Trophoblast cell (in vitro differentiated cells and primary cell): ENCODE results near the gene PPP2R1B. TPM values are rescaled to one million over a fixed set of nuclear protein-coding genes. Genes with fewer than 3 reads are reported as not detected.

Experiments used
- DNase-seq, 2 donors: peaks; one replicate each; pipeline ENCODE4 v3.0.0-alpha.2; 2016
- H2AFZ ChIP-seq: 2 replicates; pipeline ENCODE4 v1.6.1; 2013; ENCODE audit warnings: low read length, moderate library complexity, mild to moderate bottlenecking; ENCODE audit not compliant: insufficient read depth, poor library complexity
- H2AK5ac ChIP-seq: 2 replicates; pipeline ENCODE4 v1.6.1; 2013; ENCODE audit warnings: mild to moderate bottlenecking, low read length
- H2BK120ac ChIP-seq: 2 replicates; pipeline ENCODE4 v1.6.1; 2013; ENCODE audit warnings: low read length, mild to moderate bottlenecking, moderate library complexity; ENCODE audit not compliant: insufficient read depth, poor library complexity
- H2BK12ac ChIP-seq: 2 replicates; pipeline ENCODE4 v1.6.1; 2013; ENCODE audit warnings: mild to moderate bottlenecking, low read length, moderate library complexity
- H2BK5ac ChIP-seq: 2 replicates; pipeline ENCODE4 v1.6.1; 2013; ENCODE audit warnings: low read length, low read depth, moderate library complexity, mild to moderate bottlenecking; ENCODE audit not compliant: poor library complexity
- H3K14ac ChIP-seq: 2 replicates; pipeline ENCODE4 v1.6.1; 2013; ENCODE audit warnings: mild to moderate bottlenecking, low read length
- H3K18ac ChIP-seq: 2 replicates; pipeline ENCODE4 v1.6.1; 2013; ENCODE audit warnings: mild to moderate bottlenecking, low read length
- H3K23ac ChIP-seq: 2 replicates; pipeline ENCODE4 v1.6.1; 2013; ENCODE audit warnings: low read length
- H3K27ac ChIP-seq: 2 replicates; pipeline ENCODE4 v1.5.1; 2013; ENCODE audit warnings: low read depth, mild to moderate bottlenecking, inconsistent platforms, low read length, moderate library complexity
- H3K27me3 ChIP-seq: 2 replicates; pipeline ENCODE4 v1.6.1; 2013; ENCODE audit warnings: inconsistent platforms, mild to moderate bottlenecking, low read length, moderate library complexity; ENCODE audit not compliant: insufficient read depth
- H3K36me3 ChIP-seq, 2 experiments: 1 replicate in 1 of 2; 2 replicates in 1 of 2; pipeline ENCODE4 v1.6.1; 2013; ENCODE audit warnings: low read length in 2 of 2, mild to moderate bottlenecking in 2 of 2, moderate library complexity in 1 of 2; ENCODE audit not compliant: insufficient read depth in 2 of 2, control insufficient read depth in 1 of 2
- H3K4ac ChIP-seq: 2 replicates; pipeline ENCODE4 v1.6.1; 2013; ENCODE audit warnings: low read depth, mild to moderate bottlenecking, low read length, moderate library complexity
- H3K4me1 ChIP-seq, 2 experiments: 1 replicate in 1 of 2; 2 replicates in 1 of 2; pipeline ENCODE4 v1.6.1; 2013; ENCODE audit warnings: low read length in 2 of 2, mild to moderate bottlenecking in 2 of 2, moderate library complexity in 1 of 2; ENCODE audit not compliant: insufficient read depth in 2 of 2, control insufficient read depth in 1 of 2
- H3K4me2 ChIP-seq: 2 replicates; pipeline ENCODE4 v1.6.1; 2013; ENCODE audit warnings: inconsistent platforms, mild to moderate bottlenecking, low read length, moderate library complexity
- H3K4me3 ChIP-seq: 2 replicates; pipeline ENCODE4 v1.5.1; 2013; ENCODE audit warnings: mild to moderate bottlenecking, low read depth, low read length, inconsistent platforms
- H3K79me1 ChIP-seq: one replicate; pipeline ENCODE4 v1.6.1; 2013; ENCODE audit warnings: low read length
- H3K79me2 ChIP-seq: 2 replicates; pipeline ENCODE4 v1.6.1; 2013; ENCODE audit warnings: low read length, mild to moderate bottlenecking; ENCODE audit not compliant: control insufficient read depth, insufficient read depth, poor library complexity
- H3K9ac ChIP-seq: 2 replicates; pipeline ENCODE4 v1.6.1; 2013; ENCODE audit warnings: mild to moderate bottlenecking, low read length
- H3K9me3 ChIP-seq: 2 replicates; pipeline ENCODE4 v1.6.1; 2013; ENCODE audit warnings: low read depth, mild to moderate bottlenecking, control low read depth, inconsistent platforms, low read length; ENCODE audit not compliant: insufficient read depth
- H4K12ac ChIP-seq: 2 replicates; pipeline ENCODE4 v1.6.1; 2013; ENCODE audit warnings: low read depth, mild to moderate bottlenecking, low read length, moderate library complexity
- H4K8ac ChIP-seq: 2 replicates; pipeline ENCODE4 v1.6.1; 2013; ENCODE audit warnings: low read depth, mild to moderate bottlenecking, low read length, moderate library complexity
- H4K91ac ChIP-seq: one replicate; pipeline ENCODE4 v1.6.1; 2013; ENCODE audit warnings: low read depth, mild to moderate bottlenecking, low read length, moderate library complexity
- WGBS: extraction: QIAGEN DNeasy Blood & Tissue Kit; methylation state at CpG from one replicate; pipeline ENCODE4 v1.1.7; 2013; ENCODE audit warnings: missing lambda C conversion rate; ENCODE audit not compliant: insufficient read length, insufficient coverage; ENCODE audit errors: extremely low coverage; 5-methylcytosine and 5-hydroxymethylcytosine counted together
- polyA plus RNA-seq: library from polyadenylated mRNA; stranded (reverse); fragments of 200-250 nt; gene quantifications from 2 replicates; pipeline ENCODE4 v1.2.3, GENCODE V29; 2013

Gene PPP2R1B
- 17.9 and 18.6 TPM in 2 replicates for polyA plus RNA-seq

DNA sequence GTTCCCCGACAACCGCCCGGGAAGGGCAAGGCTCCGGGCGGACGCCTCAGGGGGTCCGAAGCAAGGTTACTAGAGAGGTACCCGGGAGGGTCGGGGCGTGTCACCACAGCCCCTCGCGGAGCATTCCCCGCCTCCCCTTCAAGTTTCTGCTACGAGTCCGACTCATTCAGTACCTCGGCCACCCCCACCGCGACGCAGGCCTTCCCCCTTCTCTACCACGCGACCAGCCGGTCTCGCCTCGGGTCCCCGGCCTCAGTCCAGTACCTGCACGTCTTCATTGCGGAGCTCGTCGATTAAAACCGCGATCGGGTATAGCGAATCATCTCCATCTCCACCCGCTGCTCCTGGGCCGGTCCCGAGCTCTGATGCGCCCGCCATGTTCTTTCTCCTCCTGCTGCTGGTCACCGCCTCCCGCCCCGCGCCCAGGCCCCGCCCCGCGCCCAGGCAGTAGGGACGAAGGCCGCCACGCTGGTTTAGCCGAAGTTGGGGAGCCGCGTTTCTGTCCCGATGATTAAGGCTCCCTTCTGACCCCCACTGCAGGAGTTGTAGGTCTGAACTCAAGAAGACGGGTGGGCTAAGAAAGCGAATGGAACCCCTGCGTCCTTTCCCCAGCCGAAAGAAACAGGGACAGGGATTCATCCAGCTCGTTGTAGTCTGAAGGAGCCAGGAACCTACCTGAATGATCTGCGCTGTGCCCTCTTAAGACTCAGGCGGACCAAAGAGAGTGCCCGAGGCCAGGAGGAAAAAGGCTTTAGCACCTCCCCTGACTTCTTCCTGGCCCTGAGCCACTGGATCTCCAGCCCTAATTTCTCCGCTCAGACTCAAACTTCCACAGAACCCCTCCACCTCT is at the start of gene PPP2R1B:
TSS of gene PPP2R1B (minus strand) at position 406 of the 850 bp plus-strand sequence. CDS start at position 378, 28 bp downstream.
- Histone ChIP-seq H2BK12ac (peak within 1 kb of the TSS; percentile 79), H2AFZ (peak within 1 kb of the TSS; percentile 98), H2AK5ac (no peak within 1 kb of the TSS), H3K79me2 (peaks cover 8% of the 10 kb centered on the region), H3K27ac (peak within 1 kb of the TSS; percentile 81), H2BK120ac (peak within 1 kb of the TSS; percentile 75), H3K4me1 (peaks cover 0 to 2% of the 10 kb centered on the region in 2 experiments), H4K91ac (peak within 1 kb of the TSS; percentile 87), H4K8ac (peak within 1 kb of the TSS; percentile 98), H3K14ac (peak within 1 kb of the TSS; percentile 92), H3K27me3 (no peaks in the 10 kb centered on the region), H3K18ac (peak within 1 kb of the TSS; percentile 98), H3K4me3 (peak within 1 kb of the TSS; percentile 95), H2BK5ac (peak within 1 kb of the TSS; percentile 97), H4K12ac (peak within 1 kb of the TSS; percentile 98), H3K23ac (no peak within 1 kb of the TSS), H3K4me2 (peak within 1 kb of the TSS; percentile 97), H3K79me1 (peaks cover 9% of the 10 kb centered on the region), H3K9ac (peak within 1 kb of the TSS; percentile 88), H3K9me3 (no peaks in the 10 kb centered on the region), H3K4ac (peak within 1 kb of the TSS; percentile 92), H3K36me3 (peaks cover 7 to 19% of the 10 kb centered on the region in 2 experiments)
- peak; percentile 59 to 77 for DNase-seq
- WGBS, result no CpG with 5 or more reads among the region's 61 CpGs

DNA sequence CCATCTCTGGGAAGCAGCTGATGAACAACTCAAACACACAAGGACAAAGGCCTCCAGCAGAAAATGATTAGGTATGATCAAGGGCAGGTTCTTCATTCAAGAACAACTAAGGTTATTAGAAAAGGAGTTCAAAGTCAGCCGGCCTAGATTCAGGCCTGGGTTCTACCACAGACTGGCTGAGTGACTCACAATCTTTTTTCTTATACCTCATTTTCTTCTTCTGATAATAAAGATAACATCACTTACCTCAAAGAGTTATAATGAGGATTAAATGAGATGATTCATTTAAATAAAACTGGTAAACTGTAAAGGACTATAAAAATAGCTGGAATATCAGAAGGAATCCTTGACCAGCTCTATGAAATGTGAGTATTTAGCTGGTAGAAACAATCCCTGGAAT is 49.3 kb upstream of the PPP2R1B start:
- no peak overlapping the region for H4K12ac ChIP-seq
- no peak overlapping the region for H3K4me2 ChIP-seq
- no peak overlapping the region for H2AFZ ChIP-seq
- no peak overlapping the region for H2BK120ac ChIP-seq
- H3K79me2 ChIP-seq, result no peaks in the 10 kb centered on the region
- H2AK5ac ChIP-seq, result no peak overlapping the region
- no peaks in the 10 kb centered on the region for H3K27me3 ChIP-seq
- H3K27ac ChIP-seq, result no peak overlapping the region
- no peaks in the 10 kb centered on the region for H3K9me3 ChIP-seq
- H2BK5ac ChIP-seq, result no peak overlapping the region
- H3K18ac ChIP-seq, result no peak overlapping the region
- no peaks in the 10 kb centered on the region for H3K79me1 ChIP-seq
- no peak overlapping the region for H3K4ac ChIP-seq
- H3K36me3 ChIP-seq, result peaks cover 0 to 2% of the 10 kb centered on the region in 2 experiments
- no peaks in the 10 kb centered on the region for H3K4me1 ChIP-seq
- H3K23ac ChIP-seq, result no peak overlapping the region
- no peak overlapping the region for H4K91ac ChIP-seq
- no peak overlapping the region for H4K8ac ChIP-seq
- H3K4me3 ChIP-seq, result no peak overlapping the region
- DNase-seq, result no peak
- no CpG with 5 or more reads among the region's 1 CpG for WGBS
- H3K14ac ChIP-seq, result no peak overlapping the region
- no peak overlapping the region for H2BK12ac ChIP-seq
- H3K9ac ChIP-seq, result no peak overlapping the region

DNA sequence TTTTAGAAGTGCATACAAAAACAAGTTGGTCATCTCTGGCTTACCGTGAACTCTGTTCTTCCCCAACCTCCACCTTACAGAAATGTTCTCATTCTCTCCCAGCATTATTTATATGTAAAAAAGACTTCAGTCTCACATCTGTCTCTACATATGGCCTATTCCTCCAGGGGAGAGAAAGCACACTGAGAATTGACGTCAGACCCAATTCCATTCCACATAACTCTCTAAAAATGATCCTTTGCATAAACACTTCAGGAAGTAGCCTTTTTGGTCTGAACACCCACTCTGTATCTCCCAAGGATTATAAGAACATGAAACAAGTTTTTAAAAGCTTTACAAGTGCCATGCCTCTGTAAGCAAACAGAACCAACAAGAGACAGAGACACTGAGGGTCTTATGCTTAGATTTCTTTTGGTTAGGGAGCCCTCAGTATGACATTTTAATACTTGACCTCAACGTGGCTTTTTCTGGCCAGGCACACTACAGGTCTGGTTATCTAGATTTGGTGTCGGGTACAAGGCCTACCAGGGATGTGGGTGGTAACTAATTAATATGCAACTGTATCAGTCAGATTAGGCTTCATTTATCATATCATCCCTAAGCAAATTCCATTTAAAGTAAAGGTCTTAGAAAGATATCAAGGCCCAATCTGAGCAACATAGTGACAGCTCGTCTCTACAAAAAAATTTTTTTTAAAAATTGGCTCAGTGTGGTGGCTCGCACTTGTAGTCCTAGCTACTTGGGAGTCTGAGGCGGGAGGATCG is 48.5 kb upstream of the PPP2R1B start:
- no CpG with 5 or more reads among the region's 8 CpGs for WGBS
- Histone ChIP-seq H2AK5ac (no peak overlapping the region), H3K18ac (no peak overlapping the region)

DNA sequence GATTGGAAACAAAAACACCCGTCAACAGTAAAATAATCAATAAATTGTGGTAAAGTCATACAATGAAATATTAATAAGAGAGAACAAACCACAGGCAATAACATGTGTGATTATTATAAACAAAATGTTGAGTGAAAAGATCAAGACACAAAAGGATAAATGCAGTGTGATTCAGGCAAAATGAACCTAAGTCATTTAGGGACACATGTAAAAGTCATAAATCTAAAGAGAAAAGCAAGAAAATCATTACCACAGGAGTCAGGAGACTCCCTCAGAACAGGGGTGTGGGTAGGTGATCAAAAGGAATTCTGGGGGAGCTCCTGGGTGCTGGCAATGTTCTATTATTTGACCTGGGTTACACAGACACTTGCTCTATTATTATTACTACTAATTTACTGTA is 47.9 kb upstream of the PPP2R1B start:
- H2BK5ac ChIP-seq, result no peak overlapping the region
- no peak overlapping the region for H4K91ac ChIP-seq
- H3K4me3 ChIP-seq, result no peak overlapping the region
- no peak overlapping the region for H3K14ac ChIP-seq
- DNase-seq, result no peak
- H2BK12ac ChIP-seq, result no peak overlapping the region
- H3K9ac ChIP-seq, result no peak overlapping the region
- no peak overlapping the region for H3K23ac ChIP-seq
- no peak overlapping the region for H4K12ac ChIP-seq
- no peak overlapping the region for H3K27ac ChIP-seq
- H3K36me3 ChIP-seq, result peaks cover 0 to 2% of the 10 kb centered on the region in 2 experiments
- no peaks in the 10 kb centered on the region for H3K4me1 ChIP-seq
- no peak overlapping the region for H4K8ac ChIP-seq
- no peaks in the 10 kb centered on the region for H3K9me3 ChIP-seq
- no peak overlapping the region for H3K18ac ChIP-seq
- no peak overlapping the region for H3K4me2 ChIP-seq
- no peaks in the 10 kb centered on the region for H3K79me1 ChIP-seq
- no CpG with 5 or more reads among the region's 1 CpG for WGBS
- no peak overlapping the region for H2AFZ ChIP-seq
- H2BK120ac ChIP-seq, result no peak overlapping the region
- H3K4ac ChIP-seq, result no peak overlapping the region
- no peaks in the 10 kb centered on the region for H3K27me3 ChIP-seq
- no peaks in the 10 kb centered on the region for H3K79me2 ChIP-seq
- H2AK5ac ChIP-seq, result no peak overlapping the region

More for the DNA sequence above, 48.5 kb upstream of the PPP2R1B start:
- H2AFZ ChIP-seq, result no peak overlapping the region
- H3K36me3 ChIP-seq, result peaks cover 0 to 2% of the 10 kb centered on the region in 2 experiments
- no peaks in the 10 kb centered on the region for H3K9me3 ChIP-seq
- no peak overlapping the region for H3K23ac ChIP-seq
- no peak overlapping the region for H3K4ac ChIP-seq
- no peak overlapping the region for H3K4me2 ChIP-seq
- no peaks in the 10 kb centered on the region for H3K79me2 ChIP-seq
- no peak overlapping the region for H3K9ac ChIP-seq
- no peaks in the 10 kb centered on the region for H3K27me3 ChIP-seq
- H4K8ac ChIP-seq, result no peak overlapping the region
- no peak overlapping the region for H2BK5ac ChIP-seq
- H2BK120ac ChIP-seq, result no peak overlapping the region
- H3K14ac ChIP-seq, result no peak overlapping the region
- H3K79me1 ChIP-seq, result no peaks in the 10 kb centered on the region
- no peak overlapping the region for H4K91ac ChIP-seq
- H3K4me1 ChIP-seq, result no peaks in the 10 kb centered on the region
- H3K27ac ChIP-seq, result no peak overlapping the region
- no peak overlapping the region for H2BK12ac ChIP-seq
- peak; percentile 62 to 82 for DNase-seq
- no peak overlapping the region for H4K12ac ChIP-seq
- no peak overlapping the region for H3K4me3 ChIP-seq
